ENCODE measurements around the gene ADAMTS14.

GRCh38 chr10:70780370-70780760 is 108.1 kb downstream of the ADAMTS14 start:
- TF ChIP-seq YY1 (IDR thresholded peaks at IDR 0.05; ENCODE audit: insufficient read depth, insufficient read length), result no peak
- TF ChIP-seq ZNF274 (IDR thresholded peaks at IDR 0.05; ENCODE audit: low read depth, low read length), result no peak

Data from NT2/D1 (cell line).